Ovary (tissue), 3 donors: ENCODE results near the gene SGSH.

Source experiments
- CTCF ChIP-seq, 3 donors: fragments of 450-650 bp in 2 of 3; fragments of 200-600 bp in 1 of 3; IDR thresholded peaks; one replicate each; pipeline versions ENCODE4 v1.5.1 to v1.8.0; 2016 to 2022; ENCODE audit warnings: antibody characterized with exemption in 3 of 3, mild to moderate bottlenecking in 1 of 3
- EP300 ChIP-seq: sonication (generic); formaldehyde crosslinking; IDR thresholded peaks from one replicate; pipeline ENCODE4 v1.6.1; 2017; ENCODE audit warnings: antibody characterized with exemption
- donor health status: DM: no; HTN: no; CAD: no.

- TF ChIP-seq EP300 (no peak), CTCF (IDR thresholded peaks at IDR 0.05) (no peak)
Observed at GRCh38 chr17:80227666-80228065, 7.5 kb upstream of the SGSH start.
